Amygdala (tissue), 56 donors: ENCODE data around the gene FANCG.
A peak's percentile ranks its signal among the peaks of the same experiment; 100 is the strongest.

ENCODE experiments used
- DNase-seq, 56 donors: peaks; one replicate each; lab custom pipeline; 2025; lab: John Stamatoyannopoulos, UW

The FANCG gene

GRCh38 chr9:35105126-35105525 is 25.4 kb upstream of the FANCG start:
- DNase-seq, result no peak

GRCh38 chr9:35104586-35104985 is 24.8 kb upstream of the FANCG start:
- DNase-seq, result no peak

- DNase-seq, result no peak
These were observed 24.0 kb upstream of the FANCG start for GRCh38 chr9:35103660-35104191.

- peak; percentile 55 to 97 (median 92) for DNase-seq
These were observed 23.3 kb upstream of the FANCG start, which contains the start of gene STOML2 for GRCh38 chr9:35102769-35103659. TSS of gene STOML2 (minus strand) at chr9:35103131. CDS start at chr9:35103094, 37 bp downstream.

GRCh38 chr9:35102465-35102768 is 22.7 kb upstream of the FANCG start:
- DNase-seq, result peak in 2 of 56 donors; percentile 53

- DNase-seq, result no peak
These were observed 17.8 kb upstream of the FANCG start for GRCh38 chr9:35097573-35097972.

- peak in 55 of 56 donors; percentile 34 to 89 (median 74) for DNase-seq
These were observed 16.5 kb upstream of the FANCG start, which contains the start of gene PIGO for GRCh38 chr9:35096035-35096849. TSS of gene PIGO (minus strand) at chr9:35096591. CDS start at chr9:35095565, 1,026 bp downstream.

- no peak for DNase-seq
These were observed 11.8 kb upstream of the FANCG start for GRCh38 chr9:35091536-35091935.

GRCh38 chr9:35089434-35089833 is 9.7 kb upstream of the FANCG start:
- DNase-seq, result no peak

GRCh38 chr9:35085078-35085477 is 5.3 kb upstream of the FANCG start:
- no peak for DNase-seq

- peak in 1 of 56 donors; percentile 23 for DNase-seq
These were observed 709 bp downstream of the FANCG start for GRCh38 chr9:35079041-35079425.

GRCh38 chr9:35078066-35078465 is 1.7 kb downstream of the FANCG start:
- no peak for DNase-seq

GRCh38 chr9:35076848-35077247 is 2.9 kb downstream of the FANCG start:
- no peak for DNase-seq

GRCh38 chr9:35075358-35075757 is 4.4 kb downstream of the FANCG start:
- DNase-seq, result no peak

GRCh38 chr9:35074791-35075190 is 5.0 kb downstream of the FANCG start:
- no peak for DNase-seq

- DNase-seq, result no peak
These were observed 5.6 kb downstream of the FANCG start for GRCh38 chr9:35074141-35074540.

- no peak for DNase-seq
These were observed 6.5 kb downstream of the FANCG start for GRCh38 chr9:35073279-35073612.

GRCh38 chr9:35072461-35073278 is 7.1 kb downstream of the FANCG start, which contains the start of gene VCP:
TSS of gene VCP (minus strand) at chr9:35072625. CDS start at chr9:35072353, 272 bp downstream.
- DNase-seq, result peak; percentile 80 to 99 (median 98)

GRCh38 chr9:35071814-35072460 is 7.8 kb downstream of the FANCG start:
- peak in 53 of 56 donors; percentile 13 to 79 (median 59) for DNase-seq
